Body of pancreas (tissue), 4 donors: Measurements from ENCODE around the gene MRPL41. TPM values are rescaled to one million over a fixed set of nuclear protein-coding genes. Genes with fewer than 3 reads are reported as not detected.
A peak's percentile ranks its signal among the peaks of the same experiment; 100 is the strongest.

ENCODE experiments used
- ATAC-seq: fragments of 150-250 bp; one replicate; pipeline ENCODE4 v1.9.1; 2016
- DNase-seq, 4 donors: peaks; one replicate each; pipeline ENCODE4 v3.0.0-alpha.2; 2019
- H3K27ac ChIP-seq, 4 donors: fragments of 200-600 bp; sonication (generic); 1 replicate in 3 of 4; 2 replicates in 1 of 4; pipeline versions ENCODE4 v1.5.1 to v1.6.1; 2016 to 2019; ENCODE audit warnings: mild to moderate bottlenecking in 1 of 4, mixed read lengths in 1 of 4, moderate library complexity in 1 of 4
- H3K27me3 ChIP-seq, 2 donors: fragments of 200-600 bp; sonication (generic); one replicate each; pipeline ENCODE4 v1.6.0; 2016; ENCODE audit warnings: mild to moderate bottlenecking in 1 of 2
- H3K36me3 ChIP-seq, 2 donors: fragments of 200-600 bp; sonication (generic); replicated peaks in 1 of 2; 2 replicates each; pipeline ENCODE4 v1.5.1; 2016; ENCODE audit warnings: low read depth in 2 of 2; ENCODE audit not compliant: insufficient read depth in 1 of 2
- H3K4me1 ChIP-seq: fragments of 200-600 bp; sonication (generic); one replicate; pipeline ENCODE4 v1.6.0; 2016
- H3K4me3 ChIP-seq, 2 donors: fragments of 200-600 bp; sonication (generic); 1 replicate in 1 of 2; 2 replicates in 1 of 2; pipeline ENCODE4 v1.5.1; 2016 to 2019
- H3K9me3 ChIP-seq, 3 donors: fragments of 200-600 bp; sonication (generic); 1 replicate in 2 of 3; 2 replicates in 1 of 3; pipeline ENCODE4 v1.5.1; 2016
- CTCF ChIP-seq, 7 experiments: fragments of 450-650 bp in 4 of 7; fragments of 200-600 bp in 3 of 7; sonication (generic) in 3 of 7; IDR thresholded peaks; one replicate each; pipeline ENCODE4 v1.5.1; 2016 to 2019; ENCODE audit warnings: antibody characterized with exemption in 7 of 7
- POLR2A ChIP-seq, 3 donors: fragments of 450-650 bp; IDR thresholded peaks; one replicate each; pipeline ENCODE4 v1.6.1; 2016; ENCODE audit warnings: antibody characterized with exemption in 3 of 3, mild to moderate bottlenecking in 2 of 3
- WGBS, 2 donors: methylation state at CpG; one replicate each; pipeline ENCODE4 v1.1.5; 2017; 5-methylcytosine and 5-hydroxymethylcytosine counted together
- intact Hi-C: fragments of 100-400 bp; cut with DNase I; formaldehyde crosslinking; loops from one replicate; pipeline ENCODE4 v1.15.1; 2023
- total RNA-seq, 2 donors: library from RNA; depleted of rRNA; stranded (reverse); fragments of >200 nt; gene quantifications; one replicate each; pipeline ENCODE4 v1.1.0, GENCODE V29; 2016

MRPL41 gene
- total RNA-seq, result 10 to 100 TPM; 32.9 to 37.2 TPM

- ATAC-seq (peak; percentile 89), DNase-seq (peak; percentile 87 to 96 (median 91))
- Histone ChIP-seq H3K9me3 (no peaks in the 10 kb centered on the region), H3K27ac (peak within 1 kb of the TSS; percentile 71 to 94 (median 85)), H3K36me3 (peaks cover 0 to 10% of the 10 kb centered on the region in 2 donors), H3K27me3 (no peaks in the 10 kb centered on the region), H3K4me1 (peaks cover 35% of the 10 kb centered on the region), H3K4me3 (peak within 1 kb of the TSS; percentile 35 to 57)
- intact Hi-C loops, result no loop called here
- WGBS, 2 donors, result 1% methylated on average over 96 of the region's 106 CpGs; no CpG with 5 or more reads in 1 of the 2 donors
- peak; percentile 59 to 65 (median 60) for TF ChIP-seq POLR2A (IDR thresholded peaks at IDR 0.05)
- TF ChIP-seq CTCF (IDR thresholded peaks at IDR 0.05), result peak in 6 of 7 experiments; percentile 26 to 58 (median 56)
Observed at GRCh38 chr9:137551264-137552021, at the start of gene MRPL41. TSS of gene MRPL41 (plus strand) at chr9:137551879. CDS start at chr9:137552082, 203 bp downstream.

- no peaks in the 10 kb centered on the region for H3K4me1 ChIP-seq
- no peak for TF ChIP-seq CTCF (IDR thresholded peaks at IDR 0.05)
- TF ChIP-seq POLR2A (IDR thresholded peaks at IDR 0.05), result no peak
- intact Hi-C loops, result no loop called here
- DNase-seq, result no peak
- H3K4me3 ChIP-seq, result no peak overlapping the region
- H3K9me3 ChIP-seq, result no peaks in the 10 kb centered on the region
- H3K36me3 ChIP-seq, result peaks cover 0 to 2% of the 10 kb centered on the region in 2 donors
- H3K27ac ChIP-seq, result no peak overlapping the region
- ATAC-seq, result no peak
- H3K27me3 ChIP-seq, result no peaks in the 10 kb centered on the region
- 91% methylated on average over 33 to 34 of the region's 36 CpGs for WGBS, 2 donors
Observed at GRCh38 chr9:137502008-137502911, 49.4 kb upstream of the MRPL41 start.

- Histone ChIP-seq H3K9me3 (no peaks in the 10 kb centered on the region), H3K27me3 (no peaks in the 10 kb centered on the region), H3K27ac (no peak overlapping the region), H3K4me3 (no peak overlapping the region), H3K4me1 (no peaks in the 10 kb centered on the region), H3K36me3 (no peaks in the 10 kb centered on the region)
- 86 to 90% methylated on average over 7 of the region's 7 CpGs for WGBS, 2 donors
- DNase-seq (no peak), ATAC-seq (no peak)
- intact Hi-C loops, result no loop called here
- TF ChIP-seq CTCF (IDR thresholded peaks at IDR 0.05), result no peak
- TF ChIP-seq POLR2A (IDR thresholded peaks at IDR 0.05), result no peak
Observed at GRCh38 chr9:137504432-137504777, 47.3 kb upstream of the MRPL41 start.

- no peak overlapping the region for H3K4me3 ChIP-seq
- DNase-seq (no peak), ATAC-seq (no peak)
- intact Hi-C loops, result no loop called here
- H3K27me3 ChIP-seq, result no peaks in the 10 kb centered on the region
- H3K9me3 ChIP-seq, result no peaks in the 10 kb centered on the region
- H3K4me1 ChIP-seq, result no peaks in the 10 kb centered on the region
- H3K27ac ChIP-seq, result no peak overlapping the region
- WGBS, 2 donors, result 91% methylated on average over 12 to 27 of the region's 28 CpGs
- TF ChIP-seq POLR2A (IDR thresholded peaks at IDR 0.05) (no peak), CTCF (IDR thresholded peaks at IDR 0.05) (no peak)
- H3K36me3 ChIP-seq, result no peaks in the 10 kb centered on the region
Observed at GRCh38 chr9:137505421-137506140, 46.1 kb upstream of the MRPL41 start.
